Activated T-cell treated with anti-CD3 and anti-CD28 coated beads, Interleukin-2, amount 50 U/mL, for 1 hour (primary cell): ENCODE measurements around the gene B9D2.
A peak's percentile ranks its signal among the peaks of the same experiment; 100 is the strongest.

Experiments used
- DNase-seq: peaks from one replicate; pipeline ENCODE4 v3.0.0-alpha.2; 2020

B9D2 gene

GRCh38 chr19:41307954-41308449 lies 55.9 kb downstream of the B9D2 start:
- no peak for DNase-seq

GRCh38 chr19:41307090-41307875 lies 56.7 kb downstream of the B9D2 start:
- no peak for DNase-seq

- peak; percentile 34 for DNase-seq
These were observed 57.8 kb downstream of the B9D2 start for GRCh38 chr19:41305927-41306793.

GRCh38 chr19:41304706-41305483 lies 59.1 kb downstream of the B9D2 start:
- DNase-seq: no peak
